ENCODE data around the gene CDKL1.
A peak's percentile ranks its signal among the peaks of the same experiment; 100 is the strongest.

CDKL1 gene

GRCh38 chr14:50355692-50356091 is 41.0 kb downstream of the CDKL1 start:
- DNase-seq = no peak

- DNase-seq = no peak
Observed at GRCh38 chr14:50354527-50354926, 42.2 kb downstream of the CDKL1 start.

- no peak for DNase-seq
Observed at GRCh38 chr14:50353126-50353525, 43.6 kb downstream of the CDKL1 start.

GRCh38 chr14:50352584-50352983 is 44.1 kb downstream of the CDKL1 start:
- no peak for DNase-seq

GRCh38 chr14:50350975-50351374 is 45.7 kb downstream of the CDKL1 start:
- no peak for DNase-seq

GRCh38 chr14:50348933-50349332 is 47.7 kb downstream of the CDKL1 start:
- DNase-seq = no peak

- no peak for DNase-seq
Observed at GRCh38 chr14:50347521-50347920, 49.2 kb downstream of the CDKL1 start.

GRCh38 chr14:50345846-50346422 is 50.7 kb downstream of the CDKL1 start:
- DNase-seq = no peak

GRCh38 chr14:50344876-50345563 is 51.7 kb downstream of the CDKL1 start:
- DNase-seq = no peak

GRCh38 chr14:50344116-50344775 is 52.4 kb downstream of the CDKL1 start:
- no peak for DNase-seq

GRCh38 chr14:50343434-50343833 is 53.2 kb downstream of the CDKL1 start:
- DNase-seq = no peak

GRCh38 chr14:50342221-50343078 is 54.2 kb downstream of the CDKL1 start:
- DNase-seq = peak; percentile 22

- DNase-seq = no peak
Observed at GRCh38 chr14:50340963-50341362, 55.7 kb downstream of the CDKL1 start.

GRCh38 chr14:50340045-50340444 is 56.6 kb downstream of the CDKL1 start:
- DNase-seq = no peak

- no peak for DNase-seq
Observed at GRCh38 chr14:50339178-50339804, 57.4 kb downstream of the CDKL1 start.

GRCh38 chr14:50338587-50338986 is 58.1 kb downstream of the CDKL1 start:
- DNase-seq = no peak

- no peak for DNase-seq
Observed at GRCh38 chr14:50335989-50336824, 60.5 kb downstream of the CDKL1 start.

GRCh38 chr14:50335389-50335788 is 61.3 kb downstream of the CDKL1 start:
- no peak for DNase-seq

GRCh38 chr14:50334211-50334610 is 62.5 kb downstream of the CDKL1 start:
- no peak for DNase-seq

- DNase-seq = no peak
Observed at GRCh38 chr14:50333014-50333509, 63.6 kb downstream of the CDKL1 start.

- no peak for DNase-seq
Observed at GRCh38 chr14:50331596-50331995, 65.1 kb downstream of the CDKL1 start.

Data from activated CD4-positive, alpha-beta T cell treated with anti-CD3 and anti-CD28 coated beads, Interleukin-2, amount 50 U/mL, for 1 hour (primary cell).